Measurements from ENCODE around the gene PARD3.
A peak's percentile ranks its signal among the peaks of the same experiment; 100 is the strongest.

PARD3 gene

GRCh38 chr10:34825414-34825813 lies 10.3 kb upstream of the PARD3 start:
- TF ChIP-seq CTCF (conservative IDR thresholded peaks at IDR 0.05; ENCODE audit: control insufficient read depth, insufficient read depth, low read depth, low read length), result no peak
- DNase-seq (ENCODE audit: low read depth), result no peak
- no peak overlapping the region for H3K4me3 ChIP-seq (ENCODE audit: control insufficient read depth, low read depth, low read length)

- H3K4me3 ChIP-seq (ENCODE audit: control insufficient read depth, low read depth, low read length), result no peak overlapping the region
- DNase-seq (ENCODE audit: low read depth), result no peak
- TF ChIP-seq CTCF (conservative IDR thresholded peaks at IDR 0.05; ENCODE audit: control insufficient read depth, insufficient read depth, low read depth, low read length), result peak; percentile 15
These were observed 9.8 kb upstream of the PARD3 start for GRCh38 chr10:34824870-34825269.

GRCh38 chr10:34821587-34822585 lies 6.8 kb upstream of the PARD3 start:
- H3K4me3 ChIP-seq (ENCODE audit: control insufficient read depth, low read depth, low read length), result no peak overlapping the region

GRCh38 chr10:34817586-34817985 lies 2.5 kb upstream of the PARD3 start:
- DNase-seq (ENCODE audit: low read depth), result no peak
- H3K4me3 ChIP-seq (ENCODE audit: control insufficient read depth, low read depth, low read length), result no peak overlapping the region
- TF ChIP-seq CTCF (conservative IDR thresholded peaks at IDR 0.05; ENCODE audit: control insufficient read depth, insufficient read depth, low read depth, low read length), result no peak

More at GRCh38 chr10:34821587-34822585, 6.8 kb upstream of the PARD3 start:
- no peak for DNase-seq (ENCODE audit: low read depth)
- no peak for TF ChIP-seq CTCF (conservative IDR thresholded peaks at IDR 0.05; ENCODE audit: control insufficient read depth, insufficient read depth, low read depth, low read length)

- DNase-seq (ENCODE audit: low read depth), result no peak
- no peak for TF ChIP-seq CTCF (conservative IDR thresholded peaks at IDR 0.05; ENCODE audit: control insufficient read depth, insufficient read depth, low read depth, low read length)
These were observed 2.0 kb upstream of the PARD3 start for GRCh38 chr10:34817054-34817453.

GRCh38 chr10:34816501-34817002 lies 1.5 kb upstream of the PARD3 start:
- peak overlapping the region; percentile 53 for H3K4me3 ChIP-seq (ENCODE audit: control insufficient read depth, low read depth, low read length)
- peak; percentile 39 for DNase-seq (ENCODE audit: low read depth)
- peak; percentile 8 for TF ChIP-seq CTCF (conservative IDR thresholded peaks at IDR 0.05; ENCODE audit: control insufficient read depth, insufficient read depth, low read depth, low read length)

More at GRCh38 chr10:34817054-34817453, 2.0 kb upstream of the PARD3 start:
- no peak overlapping the region for H3K4me3 ChIP-seq (ENCODE audit: control insufficient read depth, low read depth, low read length)

All from fibroblast of mammary gland (primary cell).